GM12878 (cell line): ENCODE results near the gene FBXL5. TPM values are rescaled to one million over a fixed set of nuclear protein-coding genes. Genes with fewer than 3 reads are reported as not detected.

ENCODE experiments used
- ATAC-seq: fragments of 200-7000 bp; cut with Tn5 transposase; 3 replicates; pipeline ENCODE4 v1.9.1; 2020; ENCODE audit warnings: mild to moderate bottlenecking, moderate library complexity
- BruUV-seq: library from RNA; stranded (reverse); fragments of 400-500 nt; replicated peaks from 2 replicates; lab custom pipeline; 2021; lab: Mats Ljungman, UMichigan
- CTCF ChIA-PET: fragments of 300-600 bp; sonication (Branson Sonifier 250); formaldehyde crosslinking; extraction: SDS; loops from one replicate; lab custom pipeline; 2021; ENCODE audit warnings: inconsistent platforms; lab: Yijun Ruan, JAX
- POLR2A ChIA-PET: fragments of 350-600 bp; formaldehyde crosslinking; extraction: SDS; loops from one replicate; lab custom pipeline; 2021; ENCODE audit warnings: inconsistent platforms; lab: Charles Lee
- RAD21 ChIA-PET: fragments of 300-600 bp; sonication (Branson Sonifier 250); formaldehyde crosslinking; loops from one replicate; lab custom pipeline; 2023; ENCODE audit warnings: antibody characterized with exemption; ENCODE audit not compliant: unreplicated experiment; lab: Charles Lee
- SMC1A ChIA-PET: fragments of 300-600 bp; sonication (Branson Sonifier 250); formaldehyde crosslinking; loops from one replicate; lab custom pipeline; 2023; ENCODE audit not compliant: unreplicated experiment, uncharacterized antibody; lab: Charles Lee
- DNase-seq: peaks from one replicate; pipeline ENCODE4 v3.0.0-alpha.2; 2011; ENCODE audit warnings: low read depth, low spot score
- FAIRE-seq: peaks from 3 replicates; lab custom pipeline; 2011; peaks lifted over from hg19 to GRCh38; lab: Jason Lieb, UNC
- H2AFZ ChIP-seq: 2 replicates; pipeline ENCODE4 v1.6.0; 2011; ENCODE audit warnings: low read depth, low read length, control low read depth; ENCODE audit not compliant: control insufficient read depth
- H3K27ac ChIP-seq: 2 replicates; pipeline ENCODE4 v1.5.1; 2011; ENCODE audit warnings: control low read depth; ENCODE audit not compliant: control insufficient read depth, insufficient read depth
- H3K27me3 ChIP-seq, 2 experiments: replicated peaks in 1 of 2; 2 replicates each; pipeline versions ENCODE4 v1.6.0 to v1.6.1; 2011; ENCODE audit warnings: low read length in 1 of 2; ENCODE audit not compliant: control insufficient read depth in 2 of 2, insufficient read depth in 2 of 2
- H3K36me3 ChIP-seq, 2 experiments: 2 replicates each; pipeline ENCODE4 v1.5.1; 2011; ENCODE audit warnings: low read length in 1 of 2; ENCODE audit not compliant: control insufficient read depth in 2 of 2, insufficient read depth in 2 of 2
- H3K4me1 ChIP-seq: 2 replicates; pipeline ENCODE4 v1.6.1; 2011; ENCODE audit warnings: mild to moderate bottlenecking, low read length, moderate library complexity, mixed read lengths; ENCODE audit not compliant: control insufficient read depth, insufficient read depth
- H3K4me2 ChIP-seq: 2 replicates; pipeline ENCODE4 v1.6.0; 2011; ENCODE audit warnings: control low read depth; ENCODE audit not compliant: control insufficient read depth, insufficient read depth
- H3K4me3 ChIP-seq: fragments of 200-600 bp; sonication (generic); 2 replicates; pipeline ENCODE4 v1.5.1; 2016
- H3K79me2 ChIP-seq: 2 replicates; pipeline ENCODE4 v1.6.0; 2011; ENCODE audit warnings: low read length; ENCODE audit not compliant: control insufficient read depth, insufficient read depth
- H3K9ac ChIP-seq: 2 replicates; pipeline ENCODE4 v1.8.0; 2011; ENCODE audit warnings: low read length, control low read depth, mixed read lengths; ENCODE audit not compliant: control insufficient read depth, insufficient read depth
- H3K9me3 ChIP-seq: replicated peaks from 3 replicates; pipeline ENCODE4 v1.5.1; 2011; ENCODE audit warnings: mild to moderate bottlenecking, low read length; ENCODE audit not compliant: control insufficient read depth, insufficient read depth
- H4K20me1 ChIP-seq: 2 replicates; pipeline ENCODE4 v1.6.0; 2011; ENCODE audit not compliant: control insufficient read depth, insufficient read depth
- BCL3 ChIP-seq: IDR thresholded peaks from 2 replicates; pipeline ENCODE4 v1.6.1; 2011; ENCODE audit warnings: borderline replicate concordance, low read depth, mild to moderate bottlenecking, moderate library complexity, low read length; ENCODE audit not compliant: insufficient read depth, poor library complexity, severe bottlenecking
- FOXK2 ChIP-seq: fragments of 450-650 bp; IDR thresholded peaks from 2 replicates; pipeline ENCODE4 v1.6.1; 2017; ENCODE audit warnings: mild to moderate bottlenecking, moderate library complexity
- IRF3 ChIP-seq: fragments of 450-650 bp; IDR thresholded peaks from 2 replicates; pipeline ENCODE4 v1.6.1; 2014; ENCODE audit warnings: mild to moderate bottlenecking
- MAX ChIP-seq: IDR thresholded peaks from 2 replicates; pipeline ENCODE4 v1.6.1; 2012; ENCODE audit warnings: low read depth, low read length, improper control_type of control experiment
- MLLT1 ChIP-seq: fragments of 450-650 bp; IDR thresholded peaks from 2 replicates; pipeline ENCODE4 v1.6.1; 2016; ENCODE audit warnings: mild to moderate bottlenecking
- REST ChIP-seq: IDR thresholded peaks from 2 replicates; pipeline ENCODE4 v1.6.1; 2012; ENCODE audit warnings: mild to moderate bottlenecking, low read depth, low read length
- SMARCA5 ChIP-seq: fragments of 450-650 bp; IDR thresholded peaks from 2 replicates; pipeline ENCODE4 v1.6.1; 2017; ENCODE audit warnings: mild to moderate bottlenecking
- TBL1XR1 ChIP-seq: IDR thresholded peaks from 2 replicates; pipeline ENCODE4 v1.6.1; 2012; ENCODE audit warnings: low read depth, low read length, improper control_type of control experiment
- TCF7 ChIP-seq: IDR thresholded peaks from 2 replicates; pipeline ENCODE4 v1.6.1; 2014; ENCODE audit warnings: antibody characterized with exemption, borderline replicate concordance
- WGBS: methylation state at CpG from one replicate; pipeline ENCODE4 v1.1.6; 2016; ENCODE audit warnings: low lambda C conversion rate; ENCODE audit not compliant: insufficient replicate concordance, insufficient coverage; ENCODE audit errors: missing lambda C conversion rate; 5-methylcytosine and 5-hydroxymethylcytosine counted together
- in situ Hi-C: fragments of 300-500 bp; cut with MboI; formaldehyde crosslinking; loops from 9 replicates; pipeline ENCODE4 v1.14.3; 2018; ENCODE audit warnings: mixed read lengths
- intact Hi-C: fragments of 100-400 bp; cut with micrococcal nuclease; formaldehyde crosslinking; loops from one replicate; pipeline ENCODE4 v1.14.2; 2022; ENCODE audit not compliant: unreplicated experiment
- polyA plus RNA-seq, 11 experiments: library from polyadenylated mRNA; depleted of rRNA in 4 of 11; unstranded in 6 of 11; stranded (reverse) in 5 of 11; fragments of >200 nt; fragmentation: Nextera tagmentation in 4 of 11; fragmentation: Illumina TruSeq in 1 of 11; extraction: Ambion mirVana in 4 of 11; extraction: Trizol in 1 of 11; gene quantifications; 1 replicate in 1 of 11; 2 replicates in 10 of 11; pipeline versions ENCODE4 v1.2.1 to v1.2.3, GENCODE V29; 2011 to 2016; ENCODE audit warnings: inconsistent platforms in 2 of 11, missing spikeins in 2 of 11, low read depth in 1 of 11
- total RNA-seq, 4 experiments: library from RNA; depleted of rRNA in 3 of 4; stranded (reverse); fragments of >200 nt in 3 of 4; fragmentation: Illumina TruSeq in 1 of 4; extraction: Trizol in 1 of 4; gene quantifications; 2 replicates each; pipeline versions ENCODE4 v1.2.1 to v1.2.3, GENCODE V29; 2013 to 2021

Gene FBXL5
- total and polyA plus RNA-seq, 10 of the 15 experiments (the other 5 are each of a cell fraction or from before 2014, with no cell fraction given), result 10.1 to 46.2 (median 32.7) TPM

- no peak for ATAC-seq
- no peaks in the 10 kb centered on the region for H4K20me1 ChIP-seq
- POLR2A ChIA-PET, result no interaction called here
- H3K27ac ChIP-seq, result no peak overlapping the region
- RAD21 ChIA-PET, result no interaction called here
- no peak for TF ChIP-seq FOXK2
- no peak for TF ChIP-seq TCF7
- no peaks in the 10 kb centered on the region for H3K27me3 ChIP-seq
- no peaks in the 10 kb centered on the region for H3K9me3 ChIP-seq
- CTCF ChIA-PET, result interaction anchor here (0.6 kb wide), 1 partner anchor 544 kb away, joined by 3 read pairs; no protein-coding TSS in a partner anchor
- H2AFZ ChIP-seq, result no peak overlapping the region
- no peak overlapping the region for H3K9ac ChIP-seq
- no peaks in the 10 kb centered on the region for H3K4me1 ChIP-seq
- no peak overlapping the region for H3K4me2 ChIP-seq
- intact Hi-C loops (no loop called here), in situ Hi-C loops (no loop called here)
- no peaks in the 10 kb centered on the region for H3K79me2 ChIP-seq
- no peak for FAIRE-seq
- H3K4me3 ChIP-seq, result no peak overlapping the region
- DNase-seq, result no peak
- BruUV-seq, result no TSS peak
- no peaks in the 10 kb centered on the region for H3K36me3 ChIP-seq
- SMC1A ChIA-PET, result no interaction called here
These were observed 92.5 kb downstream of the FBXL5 start for GRCh38 chr4:15562623-15563022.

- H3K4me2 ChIP-seq, result no peak overlapping the region
- no peaks in the 10 kb centered on the region for H4K20me1 ChIP-seq
- H3K79me2 ChIP-seq, result no peaks in the 10 kb centered on the region
- ATAC-seq (no peak), FAIRE-seq (no peak), DNase-seq (no peak)
- intact Hi-C loops, result no loop called here
- in situ Hi-C loops, result no loop called here
- BruUV-seq, result no TSS peak
- H3K4me3 ChIP-seq, result no peak overlapping the region
- ChIA-PET RAD21 (no interaction called here), CTCF (interaction anchor here (0.5 kb wide), 1 partner anchor 181 kb away, joined by 3 read pairs; no protein-coding TSS in a partner anchor), POLR2A (no interaction called here), SMC1A (interaction anchor here (0.6 to 0.7 kb wide), 2 partner anchors 73 to 82 kb away, joined by 3 to 4 read pairs; no protein-coding TSS in a partner anchor)
- H2AFZ ChIP-seq, result no peak overlapping the region
- no peak overlapping the region for H3K9ac ChIP-seq
- no peaks in the 10 kb centered on the region for H3K36me3 ChIP-seq
- no peaks in the 10 kb centered on the region for H3K27me3 ChIP-seq
- H3K4me1 ChIP-seq, result no peaks in the 10 kb centered on the region
- no peak overlapping the region for H3K27ac ChIP-seq
- 45% methylated on average over 3 of the region's 3 CpGs for WGBS
- no peaks in the 10 kb centered on the region for H3K9me3 ChIP-seq
- TF ChIP-seq SMARCA5 (no peak), REST (no peak), MLLT1 (no peak), TBL1XR1 (no peak), IRF3 (no peak), MAX (no peak), BCL3 (no peak)
These were observed 93.0 kb downstream of the FBXL5 start for GRCh38 chr4:15562114-15562513.
